ENCODE measurements around the gene RANBP3. TPM values are rescaled to one million over a fixed set of nuclear protein-coding genes. Genes with fewer than 3 reads are reported as not detected.
"Not testable (repeated sequence)": the region's sequence is repeated elsewhere in the genome, so short reads cannot be mapped to it uniquely, and the experiment has no call there.

Gene RANBP3
- total RNA-seq, 2 donors from 2014 or later: 81.4 to 112 TPM

DNA sequence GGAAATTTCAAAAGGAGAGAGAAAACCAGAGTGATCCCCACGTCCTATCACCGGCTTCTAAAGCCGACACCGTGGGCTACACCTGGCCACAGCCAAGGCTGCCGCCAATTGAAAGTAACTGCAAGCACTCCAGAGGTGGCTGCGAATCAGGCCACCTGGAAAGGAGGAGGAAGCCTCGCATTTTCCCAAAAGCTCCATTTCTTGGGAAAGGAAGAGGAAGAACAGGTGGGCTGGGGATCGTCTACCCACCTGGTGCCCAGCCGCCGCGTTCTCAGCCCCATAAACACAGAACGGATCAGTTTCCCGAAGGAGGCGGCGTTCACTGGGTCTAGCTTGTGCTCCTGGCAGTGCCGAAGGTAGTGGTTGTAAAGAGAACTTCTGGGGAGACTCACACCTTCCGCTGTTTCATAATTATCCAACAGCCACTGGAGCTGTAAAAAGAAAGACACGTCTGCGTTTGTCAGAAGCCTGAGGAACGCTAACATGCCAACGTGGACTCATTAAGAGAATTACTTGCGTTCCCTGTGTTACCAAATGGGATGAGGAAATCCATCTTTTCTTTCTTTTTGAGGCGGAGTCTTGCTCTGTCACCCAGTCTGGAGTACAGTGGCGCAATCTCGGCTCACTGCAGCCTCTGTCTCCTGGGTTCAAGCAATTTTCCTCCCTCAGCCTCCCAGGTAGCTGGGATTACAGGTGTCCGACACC, 38.1 kb upstream of the RANBP3 start:
- Mint-ChIP-seq H3K27me3 (no peaks in the 10 kb centered on the region), H3K4me3 (no peak overlapping the region), H3K27ac (no peak overlapping the region), H3K9me3 (no peaks in the 10 kb centered on the region), H3K36me3 (ENCODE audit: low read depth) (no peaks in the 10 kb centered on the region), H3K4me1 (no peaks in the 10 kb centered on the region)
- no peak for ATAC-seq (replicated peaks)

DNA sequence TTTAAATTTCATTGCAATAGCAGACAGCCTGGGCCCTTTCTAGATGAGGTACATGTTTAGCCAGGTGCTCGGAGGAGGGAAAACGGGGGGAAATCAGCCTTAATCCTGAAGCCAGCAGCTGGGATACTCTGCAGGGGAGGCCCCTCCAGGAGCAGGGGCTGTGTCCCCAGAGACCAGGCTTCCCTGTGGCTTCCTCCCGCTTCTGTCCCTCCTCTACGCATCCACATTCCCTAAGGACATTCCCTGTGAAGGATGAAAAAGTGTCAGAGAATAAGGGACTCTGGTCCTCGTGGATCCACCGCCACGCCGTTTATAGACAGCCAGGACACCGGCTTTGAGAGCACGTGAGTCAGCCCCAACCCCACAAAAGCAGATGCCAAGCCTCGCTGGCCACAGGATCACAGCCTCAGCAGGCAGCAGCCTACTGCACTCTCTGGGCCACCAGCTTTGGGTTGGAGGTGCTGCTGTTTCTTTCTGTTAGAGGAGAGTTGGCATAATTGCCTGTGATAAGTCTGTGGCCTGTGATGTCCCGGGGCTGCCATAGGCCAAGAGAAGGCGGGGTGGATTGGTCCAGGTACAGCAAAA, 36.7 kb upstream of the RANBP3 start:
- Mint-ChIP-seq H3K27ac (no peak overlapping the region), H3K4me3 (no peak overlapping the region), H3K27me3 (no peaks in the 10 kb centered on the region), H3K36me3 (ENCODE audit: low read depth) (no peaks in the 10 kb centered on the region), H3K9me3 (no peaks in the 10 kb centered on the region), H3K4me1 (no peaks in the 10 kb centered on the region)
- no peak for ATAC-seq (replicated peaks)

DNA sequence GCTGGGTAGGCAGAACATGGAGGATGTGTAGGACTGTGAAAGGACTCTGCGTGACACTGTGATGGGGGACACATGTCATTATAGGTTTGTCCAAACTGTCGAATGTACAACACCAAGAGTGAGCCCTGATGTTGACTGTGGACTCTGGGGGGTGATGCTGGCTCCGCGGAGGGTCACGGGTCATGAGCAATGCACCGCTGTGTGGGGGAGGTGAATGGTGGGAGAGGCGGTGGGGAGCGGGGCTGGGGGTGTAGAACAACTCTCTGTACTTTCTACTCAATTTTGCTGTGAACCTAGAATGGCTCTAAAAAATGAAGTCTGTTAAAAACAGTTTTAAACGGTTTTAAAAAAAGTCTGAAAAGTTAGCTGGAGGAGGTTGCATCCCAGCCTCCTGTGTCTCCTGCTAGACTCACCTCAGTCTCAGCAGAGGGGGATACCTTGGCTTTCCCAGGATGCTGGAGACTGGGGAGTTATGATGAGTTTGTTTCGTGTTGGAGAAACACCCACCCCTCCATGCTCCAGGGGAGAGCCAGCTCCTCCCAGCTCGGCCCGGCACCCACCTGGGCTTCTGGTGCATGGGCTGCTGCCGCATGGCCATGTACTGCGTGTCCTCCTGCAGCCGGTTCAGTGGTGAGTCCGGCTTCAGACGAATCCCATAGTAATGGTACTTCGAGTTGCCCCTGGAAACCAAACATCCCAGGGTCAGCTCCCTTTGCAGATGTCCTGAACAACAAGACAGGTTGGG, 34.7 kb upstream of the RANBP3 start:
- Mint-ChIP-seq H3K27ac (no peak overlapping the region), H3K4me3 (no peak overlapping the region), H3K27me3 (no peaks in the 10 kb centered on the region), H3K36me3 (ENCODE audit: low read depth) (no peaks in the 10 kb centered on the region), H3K4me1 (no peaks in the 10 kb centered on the region), H3K9me3 (no peaks in the 10 kb centered on the region)
- no peak for ATAC-seq (replicated peaks)

DNA sequence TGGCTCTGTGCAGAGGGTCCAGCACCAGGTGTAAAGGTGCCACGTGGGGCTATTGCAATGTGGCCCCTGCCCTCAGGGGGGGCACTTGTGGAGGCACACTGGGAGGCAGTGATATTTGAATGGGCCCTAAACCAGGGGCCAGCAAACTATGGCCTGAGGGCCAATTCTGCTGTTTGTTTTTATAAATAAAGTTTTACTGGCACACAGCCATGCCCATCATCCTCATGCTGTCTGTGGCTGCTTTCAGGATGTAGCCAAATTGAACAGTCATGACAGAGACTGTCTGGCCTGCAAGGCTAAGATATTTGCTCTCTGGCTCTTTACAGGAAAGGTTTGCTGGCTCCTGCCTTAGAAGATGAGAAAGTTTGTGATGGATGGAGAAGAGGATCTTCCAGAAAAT, 33.9 kb upstream of the RANBP3 start:
- Mint-ChIP-seq H3K9me3 (no peaks in the 10 kb centered on the region), H3K36me3 (ENCODE audit: low read depth) (no peaks in the 10 kb centered on the region), H3K27ac (no peak overlapping the region), H3K27me3 (no peaks in the 10 kb centered on the region), H3K4me1 (no peaks in the 10 kb centered on the region), H3K4me3 (no peak overlapping the region)
- ATAC-seq (replicated peaks): no peak

DNA sequence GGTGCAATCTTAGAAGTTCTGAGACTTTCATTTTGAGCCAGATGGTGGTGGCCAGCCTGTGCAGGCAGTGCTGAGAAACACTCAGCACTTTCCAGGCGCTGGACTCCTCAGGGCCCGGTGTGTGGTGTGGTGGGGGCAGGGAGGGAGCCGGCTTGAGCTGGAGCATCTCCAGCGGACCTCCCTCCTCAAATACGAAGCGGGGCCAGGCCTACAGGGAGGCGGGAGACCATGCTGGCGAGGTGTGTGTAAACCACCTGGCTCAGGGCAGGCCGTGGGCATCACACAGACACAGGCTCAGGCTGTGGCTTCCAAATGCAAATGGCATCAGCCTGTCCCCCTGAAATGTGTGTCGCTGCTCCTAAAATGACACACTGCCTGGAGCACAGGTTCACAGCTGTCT, 33.3 kb upstream of the RANBP3 start:
- Mint-ChIP-seq H3K4me1 (no peaks in the 10 kb centered on the region), H3K4me3 (no peak overlapping the region), H3K36me3 (ENCODE audit: low read depth) (no peaks in the 10 kb centered on the region), H3K9me3 (no peaks in the 10 kb centered on the region), H3K27ac (no peak overlapping the region), H3K27me3 (no peaks in the 10 kb centered on the region)
- no peak for ATAC-seq (replicated peaks)

DNA sequence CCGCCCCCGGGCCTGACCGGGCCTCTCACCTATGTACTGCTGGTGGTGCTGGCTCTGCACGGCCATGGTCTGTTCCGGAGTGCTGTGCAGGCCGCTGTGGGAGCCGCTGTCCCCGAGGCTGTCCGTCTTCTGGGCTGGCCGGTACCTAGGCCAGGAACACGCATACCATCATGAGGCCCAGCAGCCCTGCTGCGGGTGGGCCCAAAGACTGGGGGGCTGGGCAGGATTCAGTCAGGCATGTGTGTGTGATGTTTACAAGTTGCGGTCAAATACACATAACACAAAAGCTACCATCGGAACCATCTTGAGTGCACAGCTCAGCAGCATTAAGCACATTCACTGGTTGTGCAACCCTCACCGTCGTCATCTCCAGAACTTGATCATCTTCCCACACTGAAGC, 32.2 kb upstream of the RANBP3 start:
- H3K27me3 Mint-ChIP-seq: no peaks in the 10 kb centered on the region
- no peaks in the 10 kb centered on the region for H3K36me3 Mint-ChIP-seq (ENCODE audit: low read depth)
- H3K9me3 Mint-ChIP-seq: no peaks in the 10 kb centered on the region
- H3K4me1 Mint-ChIP-seq: no peaks in the 10 kb centered on the region
- no peak overlapping the region for H3K27ac Mint-ChIP-seq
- no peak overlapping the region for H3K4me3 Mint-ChIP-seq
- ATAC-seq (replicated peaks): no peak

DNA sequence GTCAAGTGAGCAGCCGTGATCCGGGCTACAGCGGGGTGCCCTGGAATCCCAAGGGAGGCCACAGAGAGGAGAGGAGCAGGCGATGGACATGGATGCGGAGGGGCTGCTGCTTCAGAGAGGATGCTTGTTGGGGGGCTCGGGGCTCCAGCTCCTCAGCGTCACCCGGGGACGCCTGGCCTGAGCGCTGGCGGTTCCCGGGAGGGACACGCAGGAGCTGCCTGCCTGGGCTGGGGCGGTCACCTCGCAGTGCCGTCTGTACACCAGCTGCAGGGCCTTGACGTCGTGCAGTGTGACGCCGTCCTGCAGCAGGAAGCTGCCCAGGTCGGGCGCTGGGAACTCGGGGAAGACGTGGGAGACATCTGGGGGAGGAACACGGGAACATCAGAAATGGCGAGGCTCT, 29.9 kb upstream of the RANBP3 start:
- Mint-ChIP-seq H3K4me1 (no peaks in the 10 kb centered on the region), H3K9me3 (no peaks in the 10 kb centered on the region), H3K36me3 (ENCODE audit: low read depth) (no peaks in the 10 kb centered on the region), H3K27me3 (no peaks in the 10 kb centered on the region), H3K27ac (no peak overlapping the region), H3K4me3 (no peak overlapping the region)
- no peak for ATAC-seq (replicated peaks)

DNA sequence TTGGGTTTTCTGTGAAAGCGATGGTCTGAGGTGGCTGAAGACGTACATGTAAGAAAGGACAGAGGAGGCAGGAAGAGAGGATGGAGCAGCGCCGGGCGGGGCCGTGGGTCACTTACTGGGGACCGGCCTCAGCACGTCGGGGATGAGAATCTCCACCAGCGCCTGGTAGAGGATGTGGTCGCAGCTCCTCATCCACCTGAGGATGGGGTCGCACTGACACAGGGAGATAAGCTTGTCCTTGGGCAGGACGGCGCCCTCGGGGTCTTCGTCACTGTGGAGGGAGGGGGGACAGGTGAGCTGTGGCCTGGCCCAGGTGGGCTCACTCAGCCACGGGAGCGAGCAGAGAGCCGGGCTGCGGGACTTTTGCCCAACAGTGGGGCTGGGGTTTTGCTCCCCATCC, 29.0 kb upstream of the RANBP3 start:
- ATAC-seq (replicated peaks): no peak
- H3K27me3 Mint-ChIP-seq: no peaks in the 10 kb centered on the region
- no peaks in the 10 kb centered on the region for H3K9me3 Mint-ChIP-seq
- no peaks in the 10 kb centered on the region for H3K4me1 Mint-ChIP-seq
- H3K27ac Mint-ChIP-seq: no peak overlapping the region
- H3K4me3 Mint-ChIP-seq: no peak overlapping the region
- H3K36me3 Mint-ChIP-seq (ENCODE audit: low read depth): no peaks in the 10 kb centered on the region

DNA sequence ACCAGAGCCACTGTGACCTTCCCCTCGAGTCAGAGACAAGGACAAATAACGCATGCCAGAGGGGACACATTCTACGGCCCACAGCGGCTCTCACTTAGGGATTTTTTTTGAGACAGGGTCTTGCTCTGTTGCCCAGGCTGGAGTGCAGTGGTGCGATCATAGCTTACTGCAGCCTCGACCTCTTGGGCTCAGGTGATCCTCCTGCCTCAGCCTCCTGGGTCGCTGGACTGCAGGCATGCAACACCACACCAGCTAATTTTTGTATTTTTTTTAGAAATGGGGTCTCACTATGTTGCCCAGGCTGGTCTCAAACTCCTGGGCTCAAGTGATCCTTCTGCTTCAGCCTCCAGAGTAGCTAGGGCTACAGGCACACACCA, 28.1 kb upstream of the RANBP3 start:
- H3K4me3 Mint-ChIP-seq; H3K9me3 Mint-ChIP-seq; H3K36me3 Mint-ChIP-seq (ENCODE audit: low read depth); H3K4me1 Mint-ChIP-seq; H3K27me3 Mint-ChIP-seq; H3K27ac Mint-ChIP-seq; ATAC-seq (replicated peaks): not testable (repeated sequence)

DNA sequence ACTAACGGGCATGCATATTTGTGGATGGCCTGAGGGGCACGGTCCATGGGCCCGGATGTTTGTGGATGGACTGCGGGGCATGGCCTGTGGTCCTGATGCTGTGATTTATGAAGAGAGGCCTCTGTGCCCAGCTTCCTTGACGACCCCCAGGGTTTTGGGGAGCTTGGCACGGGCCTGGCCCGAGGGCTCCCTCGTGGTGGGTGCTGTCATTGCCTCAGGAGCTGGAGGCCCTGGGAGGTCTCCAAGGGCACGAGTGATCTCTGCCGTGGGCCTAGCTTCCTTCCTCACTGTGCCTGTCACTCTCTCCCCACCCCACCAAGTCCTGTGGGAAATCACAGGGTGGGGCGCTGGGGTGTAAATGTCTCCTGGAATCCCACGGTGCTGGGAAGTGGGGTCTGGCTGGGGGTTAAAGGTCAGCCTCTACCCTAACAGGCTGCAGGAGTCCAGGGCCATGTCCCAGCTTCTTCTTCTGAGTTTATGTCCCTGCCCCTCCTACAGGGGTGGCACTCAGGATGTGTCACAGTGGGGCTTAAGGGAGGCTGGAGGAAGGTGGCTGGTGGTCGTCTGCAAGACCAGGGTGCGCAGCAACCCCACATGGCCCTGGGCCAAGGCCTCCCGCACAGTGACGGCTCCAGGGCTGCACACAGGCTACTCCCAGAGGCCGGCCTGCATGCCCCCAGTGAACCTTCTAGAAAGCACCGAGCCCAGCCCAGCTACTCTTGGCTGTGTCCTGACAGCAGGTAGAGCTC, 27.6 kb upstream of the RANBP3 start:
- Mint-ChIP-seq H3K4me1 (no peaks in the 10 kb centered on the region), H3K9me3 (no peaks in the 10 kb centered on the region), H3K36me3 (ENCODE audit: low read depth) (peaks cover 8% of the 10 kb centered on the region), H3K27ac (no peak overlapping the region), H3K27me3 (no peaks in the 10 kb centered on the region), H3K4me3 (no peak overlapping the region)
- no peak for ATAC-seq (replicated peaks)

DNA sequence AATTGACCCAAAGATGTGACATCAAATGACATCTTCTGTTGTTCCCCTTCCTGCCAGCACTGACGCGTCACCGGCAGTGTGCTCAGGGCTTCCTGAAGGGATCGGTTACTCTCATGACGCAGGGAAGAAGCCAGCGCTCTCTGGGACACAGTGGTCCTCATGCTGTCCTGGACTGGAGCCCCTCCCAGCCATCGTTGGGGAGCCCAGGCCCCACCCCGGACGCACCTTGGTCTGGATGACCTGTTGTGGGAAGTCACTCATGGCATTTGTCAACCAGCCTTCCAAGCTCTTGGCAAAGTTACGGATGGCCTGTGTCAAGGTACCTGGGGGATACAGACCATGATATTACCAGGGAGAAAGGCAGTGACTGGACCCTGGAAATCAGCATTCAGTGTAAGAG, 26.0 kb upstream of the RANBP3 start:
- Mint-ChIP-seq H3K9me3 (no peaks in the 10 kb centered on the region), H3K4me3 (no peak overlapping the region), H3K27me3 (no peaks in the 10 kb centered on the region), H3K4me1 (no peaks in the 10 kb centered on the region), H3K27ac (no peak overlapping the region), H3K36me3 (ENCODE audit: low read depth) (peaks cover 15% of the 10 kb centered on the region)
- ATAC-seq (replicated peaks): no peak

DNA sequence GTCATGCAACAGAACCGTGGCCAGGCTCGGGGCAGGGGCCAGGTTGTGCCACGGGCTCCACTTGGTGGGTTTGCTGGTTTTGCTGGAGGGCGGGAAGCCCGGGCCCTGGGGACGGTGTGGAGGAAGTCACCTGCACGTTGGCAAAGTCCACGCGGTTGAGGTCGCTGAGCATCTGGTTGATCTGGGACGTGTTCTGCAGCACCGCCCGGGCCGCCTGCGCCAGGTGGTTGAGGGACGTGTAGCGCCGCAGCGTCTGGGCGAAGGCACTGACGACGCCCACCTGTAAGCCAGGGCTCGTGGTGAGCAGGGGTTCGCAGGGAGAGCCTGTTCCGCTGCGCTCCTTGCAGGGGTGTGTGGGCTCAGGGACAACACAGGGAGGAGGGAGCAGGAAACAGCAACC, 24.7 kb upstream of the RANBP3 start:
- H3K27me3 Mint-ChIP-seq: no peaks in the 10 kb centered on the region
- H3K4me3 Mint-ChIP-seq: no peak overlapping the region
- peaks cover 15% of the 10 kb centered on the region for H3K36me3 Mint-ChIP-seq (ENCODE audit: low read depth)
- no peaks in the 10 kb centered on the region for H3K4me1 Mint-ChIP-seq
- H3K27ac Mint-ChIP-seq: no peak overlapping the region
- no peak for ATAC-seq (replicated peaks)
- no peaks in the 10 kb centered on the region for H3K9me3 Mint-ChIP-seq

DNA sequence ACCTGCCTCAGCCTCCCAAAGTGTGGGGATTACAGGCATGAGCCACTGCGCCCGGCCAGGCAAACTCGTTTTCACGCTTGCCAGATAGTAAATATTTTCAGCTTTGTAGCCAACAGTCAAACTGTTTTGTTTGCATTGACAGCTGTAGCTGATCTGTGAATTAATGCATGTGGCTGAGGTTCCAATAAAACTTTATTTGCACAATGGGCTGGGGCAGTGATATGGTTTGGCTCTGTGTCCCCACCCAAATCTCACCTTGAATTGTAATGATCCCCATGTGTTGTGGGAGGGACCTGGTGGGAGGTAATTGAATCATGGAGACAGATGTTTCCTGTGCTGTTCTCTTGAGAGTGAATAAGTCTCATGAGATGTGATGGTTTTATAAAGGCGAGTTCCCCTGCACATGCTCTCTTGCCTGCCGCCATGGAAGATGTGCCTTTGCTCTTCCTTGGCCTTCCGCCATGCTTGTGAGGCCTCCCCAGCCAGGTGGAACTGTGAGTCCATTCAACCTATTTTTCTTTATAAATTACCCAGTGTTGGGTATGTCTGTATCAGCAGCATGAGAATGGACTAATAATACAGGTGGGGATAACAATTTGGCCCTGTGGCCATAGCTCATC, 22.4 kb upstream of the RANBP3 start:
- peaks cover 15% of the 10 kb centered on the region for H3K36me3 Mint-ChIP-seq (ENCODE audit: low read depth)
- H3K27ac Mint-ChIP-seq: no peak overlapping the region

DNA sequence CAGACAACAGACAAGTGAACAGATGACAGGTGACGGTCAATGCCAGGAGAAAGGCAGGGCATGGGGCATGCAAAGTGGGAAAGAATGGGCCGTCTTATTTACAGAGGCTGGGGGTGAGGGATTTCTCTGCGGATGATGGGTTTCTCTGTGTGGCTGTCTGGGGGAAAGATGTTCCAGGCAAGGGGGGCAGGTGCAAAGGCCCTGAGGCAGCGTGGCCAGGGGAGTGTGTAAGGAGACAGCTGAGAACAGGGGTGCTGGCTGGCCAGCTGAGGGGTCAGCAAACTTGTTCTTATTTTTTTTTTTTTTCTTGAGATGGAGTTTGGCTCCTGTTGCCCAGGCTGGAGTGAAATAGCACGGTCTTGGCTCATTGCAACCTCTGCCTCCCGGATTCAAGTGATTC, 21.8 kb upstream of the RANBP3 start:
- H3K27me3 Mint-ChIP-seq: no peaks in the 10 kb centered on the region
- H3K36me3 Mint-ChIP-seq (ENCODE audit: low read depth): peaks cover 15% of the 10 kb centered on the region
- no peak for ATAC-seq (replicated peaks)
- no peak overlapping the region for H3K4me3 Mint-ChIP-seq
- H3K27ac Mint-ChIP-seq: no peak overlapping the region
- no peaks in the 10 kb centered on the region for H3K4me1 Mint-ChIP-seq
- no peaks in the 10 kb centered on the region for H3K9me3 Mint-ChIP-seq

More for the DNA sequence above, 22.4 kb upstream of the RANBP3 start:
- ATAC-seq (replicated peaks): no peak
- Mint-ChIP-seq H3K4me1 (no peaks in the 10 kb centered on the region), H3K4me3 (no peak overlapping the region), H3K27me3 (no peaks in the 10 kb centered on the region), H3K9me3 (no peaks in the 10 kb centered on the region)
